Bronchial epithelial cell (primary cell): ENCODE data around the gene COL25A1. TPM values are rescaled to one million over a fixed set of nuclear protein-coding genes. Genes with fewer than 3 reads are reported as not detected.
"Not testable (repeated sequence)": the region's sequence is repeated elsewhere in the genome, so short reads cannot be mapped to it uniquely, and the experiment has no call there.

ENCODE experiments used
- DNase-seq: peaks from one replicate; pipeline ENCODE4 v3.0.0-alpha.2; 2010; ENCODE audit warnings: low read depth
- FAIRE-seq: peaks from 2 replicates; lab custom pipeline; 2011; peaks lifted over from hg19 to GRCh38; lab: Jason Lieb, UNC
- H3K27me3 ChIP-seq: 2 replicates; pipeline ENCODE4 v1.5.1; 2011; ENCODE audit warnings: low read length; ENCODE audit not compliant: control insufficient read depth, insufficient read depth
- H3K36me3 ChIP-seq: 2 replicates; pipeline ENCODE4 v1.5.1; 2011; ENCODE audit warnings: low read length; ENCODE audit not compliant: control insufficient read depth, insufficient read depth
- H3K4me3 ChIP-seq: 2 replicates; pipeline ENCODE4 v1.5.1; 2011; ENCODE audit warnings: mild to moderate bottlenecking, low read depth, low read length, control low read depth
- total RNA-seq: library from RNA; depleted of rRNA; stranded (reverse); fragments of >200 nt; gene quantifications from 2 replicates; pipeline ENCODE4 v1.2.1, GENCODE V29; 2014
- TF ChIP-seq, protein P1 (sequence below): IDR thresholded peaks from 2 replicates; pipeline ENCODE4 v1.5.1; 2011; ENCODE audit warnings: mild to moderate bottlenecking, moderate library complexity, low read length, control low read depth, inconsistent platforms; ENCODE audit not compliant: insufficient read depth, severe bottlenecking

COL25A1 gene
- total RNA-seq, 1 donor from 2014 or later = under 0.01 TPM

- DNase-seq (no peak), FAIRE-seq (no peak)
- H3K27me3 ChIP-seq = no peaks in the 10 kb centered on the region
- H3K36me3 ChIP-seq = no peaks in the 10 kb centered on the region
- no peak overlapping the region for H3K4me3 ChIP-seq
- TF ChIP-seq, protein P1, sequence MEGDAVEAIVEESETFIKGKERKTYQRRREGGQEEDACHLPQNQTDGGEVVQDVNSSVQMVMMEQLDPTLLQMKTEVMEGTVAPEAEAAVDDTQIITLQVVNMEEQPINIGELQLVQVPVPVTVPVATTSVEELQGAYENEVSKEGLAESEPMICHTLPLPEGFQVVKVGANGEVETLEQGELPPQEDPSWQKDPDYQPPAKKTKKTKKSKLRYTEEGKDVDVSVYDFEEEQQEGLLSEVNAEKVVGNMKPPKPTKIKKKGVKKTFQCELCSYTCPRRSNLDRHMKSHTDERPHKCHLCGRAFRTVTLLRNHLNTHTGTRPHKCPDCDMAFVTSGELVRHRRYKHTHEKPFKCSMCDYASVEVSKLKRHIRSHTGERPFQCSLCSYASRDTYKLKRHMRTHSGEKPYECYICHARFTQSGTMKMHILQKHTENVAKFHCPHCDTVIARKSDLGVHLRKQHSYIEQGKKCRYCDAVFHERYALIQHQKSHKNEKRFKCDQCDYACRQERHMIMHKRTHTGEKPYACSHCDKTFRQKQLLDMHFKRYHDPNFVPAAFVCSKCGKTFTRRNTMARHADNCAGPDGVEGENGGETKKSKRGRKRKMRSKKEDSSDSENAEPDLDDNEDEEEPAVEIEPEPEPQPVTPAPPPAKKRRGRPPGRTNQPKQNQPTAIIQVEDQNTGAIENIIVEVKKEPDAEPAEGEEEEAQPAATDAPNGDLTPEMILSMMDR = no peak
These were observed 155.3 kb downstream of the COL25A1 start for GRCh38 chr4:109147135-109147534.

DNA sequence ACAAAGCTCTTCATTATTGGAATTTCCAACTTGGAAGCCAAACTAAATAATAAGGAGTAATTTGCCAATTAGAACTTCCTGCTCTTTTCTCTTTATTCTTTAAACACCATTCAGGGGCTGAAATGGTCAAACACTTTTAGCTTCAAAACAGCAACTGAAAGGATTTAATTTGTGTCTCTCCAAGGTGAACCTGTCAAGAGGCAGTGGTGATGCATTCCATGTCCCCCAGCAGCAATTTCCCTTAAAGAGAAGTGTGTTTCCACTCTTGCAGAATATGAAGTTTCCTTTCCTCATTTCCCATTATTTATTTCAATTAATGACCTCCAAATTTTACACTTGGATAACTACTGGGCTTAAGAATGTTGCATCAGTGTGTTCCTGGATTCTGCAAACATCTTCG, 156.0 kb downstream of the COL25A1 start:
- no peaks in the 10 kb centered on the region for H3K36me3 ChIP-seq
- TF ChIP-seq, protein P1 = no peak
- DNase-seq = no peak

DNA sequence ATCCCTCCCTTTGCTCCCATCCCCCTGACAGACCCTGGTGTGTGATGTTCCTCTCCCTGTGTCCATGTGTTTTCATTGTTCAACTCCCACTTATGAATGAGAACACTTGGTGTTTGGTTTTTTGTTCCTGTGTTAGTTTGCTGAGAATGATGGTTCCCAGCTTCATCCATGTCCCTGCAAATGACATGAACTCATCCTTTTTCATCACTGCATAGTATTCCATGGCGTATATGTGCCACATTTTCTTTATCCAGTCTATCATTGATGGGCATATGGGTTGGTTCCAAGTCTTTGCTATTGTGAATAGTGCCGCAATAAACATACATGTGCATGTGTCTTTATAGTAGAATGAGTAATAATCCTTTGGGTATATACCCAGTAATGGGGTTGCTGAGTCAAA, 164.3 kb downstream of the COL25A1 start:
- not testable (repeated sequence) for H3K27me3 ChIP-seq, DNase-seq, FAIRE-seq, H3K36me3 ChIP-seq, H3K4me3 ChIP-seq

More for the DNA sequence above, 156.0 kb downstream of the COL25A1 start:
- Histone ChIP-seq H3K4me3 (no peak overlapping the region), H3K27me3 (no peaks in the 10 kb centered on the region)
- no peak for FAIRE-seq

- H3K27me3 ChIP-seq = no peaks in the 10 kb centered on the region
- no peaks in the 10 kb centered on the region for H3K36me3 ChIP-seq
- no peak overlapping the region for H3K4me3 ChIP-seq
- FAIRE-seq (no peak), DNase-seq (no peak)
- TF ChIP-seq, protein P1 = no peak
These were observed 167.5 kb downstream of the COL25A1 start for GRCh38 chr4:109134921-109135320.

DNA sequence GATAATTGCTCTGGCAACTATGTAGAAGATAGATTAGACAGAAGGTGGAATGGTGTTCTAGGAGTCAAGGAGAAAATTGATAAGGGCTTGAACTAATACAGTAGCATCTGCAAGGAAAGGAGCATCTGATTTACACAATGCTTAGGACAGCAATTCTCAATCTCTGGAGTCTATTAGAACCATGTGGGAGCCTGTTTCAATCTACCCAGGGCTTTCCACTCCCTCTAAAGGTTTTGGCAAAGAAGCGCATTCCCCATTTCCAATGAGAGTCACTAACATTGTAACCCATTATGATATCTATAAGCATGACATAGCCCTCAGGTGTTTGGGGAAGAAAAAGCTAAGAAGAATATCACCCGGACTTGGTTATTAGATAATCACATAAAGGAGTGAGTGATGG, 168.2 kb downstream of the COL25A1 start:
- DNase-seq = no peak
- no peaks in the 10 kb centered on the region for H3K36me3 ChIP-seq
- FAIRE-seq = no peak
- TF ChIP-seq, protein P1 = no peak
- no peaks in the 10 kb centered on the region for H3K27me3 ChIP-seq
- H3K4me3 ChIP-seq = no peak overlapping the region

DNA sequence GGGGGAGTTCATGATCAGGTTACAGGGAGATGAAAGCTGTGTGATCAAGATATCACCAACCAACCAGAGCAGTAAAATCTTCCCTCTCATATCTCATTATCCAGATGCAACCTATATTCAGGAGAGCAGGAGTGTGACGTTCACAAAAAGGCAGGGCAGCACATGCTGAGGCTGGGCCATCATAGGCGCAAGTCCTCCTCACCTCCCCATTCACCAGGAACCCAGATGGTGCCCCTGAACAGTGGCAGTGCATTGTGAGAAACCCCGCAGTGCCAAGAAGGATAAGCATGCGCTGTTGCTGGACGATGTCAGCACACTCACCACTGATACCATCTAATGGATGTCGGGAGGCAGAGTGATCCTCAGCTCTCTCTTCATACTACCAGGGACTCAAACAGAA, 170.9 kb downstream of the COL25A1 start:
- TF ChIP-seq, protein P1 = no peak
- H3K36me3 ChIP-seq = no peaks in the 10 kb centered on the region
- H3K4me3 ChIP-seq = no peak overlapping the region
- FAIRE-seq = no peak
- no peak for DNase-seq
- no peaks in the 10 kb centered on the region for H3K27me3 ChIP-seq
